Retinal pigment epithelial cell (primary cell): ENCODE measurements around the gene TLR3.

Experiments
- DNase-seq: peaks from one replicate; pipeline ENCODE4 v3.0.0-alpha.2; 2010; ENCODE audit warnings: low read depth
- H3K4me3 ChIP-seq: 2 replicates; pipeline ENCODE4 v1.5.1; 2011; ENCODE audit warnings: mild to moderate bottlenecking, low read length, control low read depth, moderate library complexity
- TF ChIP-seq, protein P1 (sequence below): conservative IDR thresholded peaks from 2 replicates; pipeline ENCODE4 v1.5.1; 2011; ENCODE audit warnings: low read depth, low read length, control low read depth, inconsistent platforms

The TLR3 gene

DNA sequence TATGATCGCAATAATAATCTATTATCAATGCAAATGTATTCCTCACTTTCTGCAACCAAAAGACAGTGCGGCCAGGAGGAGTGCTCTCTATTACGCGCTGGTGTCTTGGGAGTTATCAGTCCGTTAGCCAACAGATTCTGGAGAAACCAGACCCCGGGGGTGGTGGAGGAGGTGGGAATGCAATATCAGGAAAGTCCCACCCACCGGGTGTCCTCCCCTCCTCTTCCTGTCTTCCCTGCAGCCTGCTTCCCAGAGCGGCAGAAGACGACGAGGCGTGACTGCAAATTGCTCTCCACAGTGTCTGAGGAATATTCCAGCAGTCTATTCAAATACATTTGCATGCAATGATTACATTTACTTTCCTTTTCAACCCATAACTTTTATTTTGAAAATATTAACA lies 17.9 kb upstream of the TLR3 start:
- TF ChIP-seq, protein P1, sequence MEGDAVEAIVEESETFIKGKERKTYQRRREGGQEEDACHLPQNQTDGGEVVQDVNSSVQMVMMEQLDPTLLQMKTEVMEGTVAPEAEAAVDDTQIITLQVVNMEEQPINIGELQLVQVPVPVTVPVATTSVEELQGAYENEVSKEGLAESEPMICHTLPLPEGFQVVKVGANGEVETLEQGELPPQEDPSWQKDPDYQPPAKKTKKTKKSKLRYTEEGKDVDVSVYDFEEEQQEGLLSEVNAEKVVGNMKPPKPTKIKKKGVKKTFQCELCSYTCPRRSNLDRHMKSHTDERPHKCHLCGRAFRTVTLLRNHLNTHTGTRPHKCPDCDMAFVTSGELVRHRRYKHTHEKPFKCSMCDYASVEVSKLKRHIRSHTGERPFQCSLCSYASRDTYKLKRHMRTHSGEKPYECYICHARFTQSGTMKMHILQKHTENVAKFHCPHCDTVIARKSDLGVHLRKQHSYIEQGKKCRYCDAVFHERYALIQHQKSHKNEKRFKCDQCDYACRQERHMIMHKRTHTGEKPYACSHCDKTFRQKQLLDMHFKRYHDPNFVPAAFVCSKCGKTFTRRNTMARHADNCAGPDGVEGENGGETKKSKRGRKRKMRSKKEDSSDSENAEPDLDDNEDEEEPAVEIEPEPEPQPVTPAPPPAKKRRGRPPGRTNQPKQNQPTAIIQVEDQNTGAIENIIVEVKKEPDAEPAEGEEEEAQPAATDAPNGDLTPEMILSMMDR = no peak
- no peak overlapping the region for H3K4me3 ChIP-seq
- no peak for DNase-seq

DNA sequence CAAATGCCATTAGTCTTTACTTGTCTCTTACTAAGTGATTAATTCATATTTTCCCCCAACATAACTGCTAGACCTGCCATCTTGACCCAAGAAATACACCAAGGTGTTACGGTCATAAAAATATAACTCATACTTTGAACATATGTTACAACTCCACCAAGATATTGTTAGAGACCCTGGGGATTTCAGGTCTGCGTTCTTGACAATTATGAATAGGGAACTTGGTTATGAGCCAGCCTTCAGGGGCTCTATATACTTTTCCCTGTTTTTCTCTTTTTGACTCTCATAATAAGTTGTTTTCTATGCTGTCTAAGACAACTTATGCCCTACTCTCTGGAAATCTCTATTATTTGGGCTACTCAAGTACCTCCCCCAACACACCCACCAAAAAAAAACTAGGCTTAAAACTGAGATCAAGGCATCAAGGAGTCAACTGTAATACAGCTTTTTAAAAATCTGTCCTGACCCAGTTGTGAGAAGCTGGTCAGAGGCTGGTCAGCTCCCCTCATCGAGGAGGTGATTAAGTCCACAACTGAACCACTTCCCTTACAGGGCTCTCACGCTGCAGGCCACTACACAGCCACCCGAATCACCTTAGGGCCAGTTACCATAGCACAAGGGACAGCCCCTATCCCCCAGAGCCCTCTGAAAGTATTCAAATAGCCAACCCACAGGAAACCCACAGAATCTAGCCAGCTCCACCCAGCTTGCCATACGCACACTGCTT lies 10.5 kb upstream of the TLR3 start:
- TF ChIP-seq, protein P1 = no peak
- no peak overlapping the region for H3K4me3 ChIP-seq
- DNase-seq = no peak

DNA sequence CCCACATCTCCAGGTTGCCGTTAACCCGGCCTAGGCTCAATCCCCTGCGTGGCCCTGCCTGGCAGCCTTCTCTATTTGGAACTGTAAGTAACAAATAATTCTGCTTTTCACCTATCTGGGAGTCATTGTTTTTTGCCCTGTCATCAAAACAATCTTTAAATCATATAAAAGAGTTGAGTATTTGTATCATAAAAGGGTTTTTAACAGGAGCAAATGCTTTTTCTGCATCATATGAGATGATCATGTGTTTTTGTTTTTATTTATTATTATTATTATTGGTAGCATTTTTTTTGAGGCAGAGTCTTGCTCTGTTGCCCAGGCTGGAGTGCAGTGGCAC lies 10.0 kb upstream of the TLR3 start:
- no peak for DNase-seq
- TF ChIP-seq, protein P1 = no peak

DNA sequence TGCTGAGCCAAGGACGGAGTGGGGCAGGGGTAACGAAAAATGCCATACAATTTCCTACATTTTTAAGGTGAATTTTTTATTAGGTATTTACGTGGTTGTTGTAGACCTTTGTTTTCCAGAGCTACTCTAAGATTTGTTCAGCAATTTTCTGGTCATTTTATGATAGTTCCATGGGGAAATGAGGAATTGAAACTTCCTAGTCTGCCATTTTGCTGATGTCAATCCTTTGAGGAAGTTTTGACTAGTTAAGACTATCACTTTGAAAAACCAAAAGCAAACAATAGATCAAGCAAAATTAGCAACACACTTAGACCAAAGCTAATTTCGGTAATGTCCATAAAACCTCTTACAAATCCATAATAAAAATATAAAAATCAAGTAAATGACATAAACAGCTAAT lies 7.0 kb upstream of the TLR3 start:
- no peak for DNase-seq
- TF ChIP-seq, protein P1 = no peak
- H3K4me3 ChIP-seq = no peak overlapping the region

More for the DNA sequence above, 10.0 kb upstream of the TLR3 start:
- no peak overlapping the region for H3K4me3 ChIP-seq

GRCh38 chr4:186067757-186068385 lies 1.1 kb upstream of the TLR3 start:
- TF ChIP-seq, protein P1 = peak; percentile 49
- no peak overlapping the region for H3K4me3 ChIP-seq
- no peak for DNase-seq

GRCh38 chr4:186069729-186070128 lies 773 bp downstream of the TLR3 start:
- TF ChIP-seq, protein P1 = no peak
- H3K4me3 ChIP-seq = no peak overlapping the region

DNA sequence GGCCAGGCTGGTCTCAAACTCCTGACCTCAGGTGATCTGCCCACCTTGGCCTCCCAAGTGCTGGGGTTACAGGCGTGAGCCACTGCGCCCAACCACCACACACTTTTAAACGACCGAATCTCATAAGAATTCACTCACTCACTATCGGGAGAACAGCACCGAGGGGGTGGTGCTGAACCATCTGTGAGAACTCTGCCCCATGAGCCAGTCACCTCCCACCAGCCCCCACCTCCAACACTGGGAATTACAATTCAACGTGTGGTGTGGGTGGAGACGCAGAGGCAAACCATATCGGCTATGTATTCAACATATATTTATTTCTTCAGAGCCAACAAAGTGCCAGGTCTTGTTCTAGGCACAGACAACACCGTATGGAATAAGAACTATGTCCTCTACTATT lies 3.6 kb downstream of the TLR3 start:
- TF ChIP-seq, protein P1 = no peak
- no peak overlapping the region for H3K4me3 ChIP-seq
- no peak for DNase-seq

More at GRCh38 chr4:186069729-186070128, 773 bp downstream of the TLR3 start:
- no peak for DNase-seq
